HG03342 (cell line): ENCODE data around the gene MUC21.
"Not testable (repeated sequence)": the region's sequence is repeated elsewhere in the genome, so short reads cannot be mapped to it uniquely, and the experiment has no call there.

ENCODE experiments used
- ATAC-seq: cut with Tn5 transposase; IDR thresholded peaks from one replicate; pipeline ENCODE4 v1.9.1; 2021; ENCODE audit warnings: mild to moderate bottlenecking, moderate library complexity; ENCODE audit not compliant: unreplicated experiment

MUC21 gene

GRCh38 chr6:30966154-30966553, 17.4 kb upstream of the MUC21 start:
- ATAC-seq = no peak

- ATAC-seq = not testable (repeated sequence)
Measured at GRCh38 chr6:30969171-30969570, 14.3 kb upstream of the MUC21 start.

- no peak for ATAC-seq
Measured at GRCh38 chr6:30970946-30971345, 12.6 kb upstream of the MUC21 start.

GRCh38 chr6:30972816-30973215, 10.7 kb upstream of the MUC21 start:
- ATAC-seq = no peak

- no peak for ATAC-seq
Measured at GRCh38 chr6:30974490-30975252, 8.8 kb upstream of the MUC21 start.

GRCh38 chr6:30979141-30979540, 4.4 kb upstream of the MUC21 start:
- no peak for ATAC-seq

- no peak for ATAC-seq
Measured at GRCh38 chr6:30979690-30980089, 3.8 kb upstream of the MUC21 start.

- no peak for ATAC-seq
Measured at GRCh38 chr6:30981942-30982772, 1.4 kb upstream of the MUC21 start.

- ATAC-seq = no peak
Measured at GRCh38 chr6:30985490-30985889, 2.0 kb downstream of the MUC21 start.

GRCh38 chr6:30987304-30987703, 3.8 kb downstream of the MUC21 start:
- ATAC-seq = no peak

GRCh38 chr6:30988209-30988825, 4.8 kb downstream of the MUC21 start:
- no peak for ATAC-seq

- no peak for ATAC-seq
Measured at GRCh38 chr6:30990422-30991086, 7.0 kb downstream of the MUC21 start.

GRCh38 chr6:30991891-30992290, 8.4 kb downstream of the MUC21 start:
- no peak for ATAC-seq

- ATAC-seq = no peak
Measured at GRCh38 chr6:30997301-30997700, 13.8 kb downstream of the MUC21 start.

GRCh38 chr6:30998785-30999184, 15.3 kb downstream of the MUC21 start:
- no peak for ATAC-seq

- not testable (repeated sequence) for ATAC-seq
Measured at GRCh38 chr6:31000067-31000860, 16.7 kb downstream of the MUC21 start.

GRCh38 chr6:31001281-31001888, 17.9 kb downstream of the MUC21 start:
- ATAC-seq = no peak

- no peak for ATAC-seq
Measured at GRCh38 chr6:31002471-31002870, 19.0 kb downstream of the MUC21 start.

- ATAC-seq = no peak
Measured at GRCh38 chr6:31004794-31005193, 21.3 kb downstream of the MUC21 start.
